Glutamatergic neuron (in vitro differentiated cells): Measurements from ENCODE around the gene ALOX12B. TPM values are rescaled to one million over a fixed set of nuclear protein-coding genes. Genes with fewer than 3 reads are reported as not detected.
"Not testable (repeated sequence)": the region's sequence is repeated elsewhere in the genome, so short reads cannot be mapped to it uniquely, and the experiment has no call there.

Experiments
- DNase-seq: peaks from one replicate; pipeline ENCODE4 v3.0.0; 2022
- H3K27ac Mint-ChIP-seq: one replicate; pipeline ENCODE4 v1.8.0; 2020; ENCODE audit warnings: mild to moderate bottlenecking, mixed read lengths, inconsistent platforms; ENCODE audit not compliant: unreplicated experiment
- H3K27me3 Mint-ChIP-seq: one replicate; pipeline ENCODE4 v1.8.0; 2020; ENCODE audit warnings: mild to moderate bottlenecking, moderate library complexity, mixed read lengths, inconsistent platforms; ENCODE audit not compliant: unreplicated experiment
- H3K36me3 Mint-ChIP-seq: one replicate; pipeline ENCODE4 v1.8.0; 2020; ENCODE audit warnings: mild to moderate bottlenecking, mixed read lengths, inconsistent platforms; ENCODE audit not compliant: unreplicated experiment
- H3K4me1 Mint-ChIP-seq: one replicate; pipeline ENCODE4 v1.8.0; 2020; ENCODE audit warnings: mild to moderate bottlenecking, low read depth, mixed read lengths, inconsistent platforms; ENCODE audit not compliant: unreplicated experiment
- H3K4me3 Mint-ChIP-seq: one replicate; pipeline ENCODE4 v1.8.0; 2020; ENCODE audit warnings: mild to moderate bottlenecking, mixed read lengths, inconsistent platforms; ENCODE audit not compliant: unreplicated experiment
- H3K9me3 Mint-ChIP-seq: one replicate; pipeline ENCODE4 v1.8.0; 2020; ENCODE audit warnings: mild to moderate bottlenecking, moderate library complexity, mixed read lengths, inconsistent platforms; ENCODE audit not compliant: unreplicated experiment
- total RNA-seq: library from RNA; stranded (reverse); fragmentation: NEBNext Ultra II Directional; extraction: Animal tissue kit (Norgen Biotek cat#: 25700); gene quantifications from one replicate; pipeline ENCODE4 v1.2.1, GENCODE V29; 2021; ENCODE audit not compliant: unreplicated experiment
- TF ChIP-seq, protein P1 (sequence below): fragments of 200-600 bp; sonication (generic); IDR thresholded peaks from one replicate; pipeline ENCODE4 v1.5.0; 2021; ENCODE audit not compliant: partially characterized antibody, unreplicated experiment

Gene ALOX12B
- total RNA-seq, 1 donor from 2014 or later: not detected

DNA sequence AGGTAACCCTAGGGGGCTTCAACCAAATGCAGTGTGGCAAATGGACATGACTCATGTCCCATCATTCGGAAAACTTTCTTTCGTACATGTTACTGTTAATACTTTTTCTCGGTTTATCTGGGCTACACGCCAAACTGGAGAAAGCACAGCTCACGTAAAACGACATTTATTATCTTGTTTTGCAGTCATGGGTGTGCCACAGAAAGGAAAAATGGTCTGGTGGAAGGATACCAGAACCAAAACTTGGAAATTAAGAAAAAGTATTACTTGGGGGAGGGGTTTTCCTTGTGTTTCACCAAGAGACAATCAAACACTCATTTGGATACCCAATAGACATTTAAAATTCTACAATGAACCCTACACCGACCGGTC lies 25.1 kb downstream of the ALOX12B start:
- Mint-ChIP-seq H3K27me3 (peaks cover 21% of the 10 kb centered on the region), H3K4me3 (no peak overlapping the region), H3K9me3 (peaks cover under 1% of the 10 kb centered on the region), H3K27ac (no peak overlapping the region), H3K4me1 (no peaks in the 10 kb centered on the region), H3K36me3 (no peaks in the 10 kb centered on the region)
- no peak for DNase-seq
- TF ChIP-seq, protein P1, sequence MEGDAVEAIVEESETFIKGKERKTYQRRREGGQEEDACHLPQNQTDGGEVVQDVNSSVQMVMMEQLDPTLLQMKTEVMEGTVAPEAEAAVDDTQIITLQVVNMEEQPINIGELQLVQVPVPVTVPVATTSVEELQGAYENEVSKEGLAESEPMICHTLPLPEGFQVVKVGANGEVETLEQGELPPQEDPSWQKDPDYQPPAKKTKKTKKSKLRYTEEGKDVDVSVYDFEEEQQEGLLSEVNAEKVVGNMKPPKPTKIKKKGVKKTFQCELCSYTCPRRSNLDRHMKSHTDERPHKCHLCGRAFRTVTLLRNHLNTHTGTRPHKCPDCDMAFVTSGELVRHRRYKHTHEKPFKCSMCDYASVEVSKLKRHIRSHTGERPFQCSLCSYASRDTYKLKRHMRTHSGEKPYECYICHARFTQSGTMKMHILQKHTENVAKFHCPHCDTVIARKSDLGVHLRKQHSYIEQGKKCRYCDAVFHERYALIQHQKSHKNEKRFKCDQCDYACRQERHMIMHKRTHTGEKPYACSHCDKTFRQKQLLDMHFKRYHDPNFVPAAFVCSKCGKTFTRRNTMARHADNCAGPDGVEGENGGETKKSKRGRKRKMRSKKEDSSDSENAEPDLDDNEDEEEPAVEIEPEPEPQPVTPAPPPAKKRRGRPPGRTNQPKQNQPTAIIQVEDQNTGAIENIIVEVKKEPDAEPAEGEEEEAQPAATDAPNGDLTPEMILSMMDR: no peak

DNA sequence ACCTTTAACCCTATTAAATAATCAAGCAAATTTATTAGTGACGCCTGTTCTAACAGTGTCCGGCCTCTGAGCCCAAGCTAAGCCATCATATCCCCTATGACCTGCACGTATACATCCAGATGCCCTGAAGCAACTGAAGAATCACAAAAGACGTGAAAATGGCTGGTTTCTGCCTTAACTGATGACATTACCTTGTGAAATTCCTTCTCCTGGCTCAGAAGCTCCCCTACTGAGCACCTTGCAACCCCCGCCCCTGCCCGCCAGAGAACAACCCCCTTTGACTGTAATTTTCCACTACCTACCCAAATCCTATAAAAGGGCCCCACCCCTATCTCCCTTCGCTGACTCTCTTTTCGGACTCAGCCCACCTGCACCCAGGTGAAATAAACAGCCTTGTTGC lies 25.7 kb downstream of the ALOX12B start:
- H3K27me3 Mint-ChIP-seq: peaks cover 21% of the 10 kb centered on the region
- not testable (repeated sequence) for H3K27ac Mint-ChIP-seq, H3K9me3 Mint-ChIP-seq, DNase-seq, H3K4me1 Mint-ChIP-seq, H3K4me3 Mint-ChIP-seq, H3K36me3 Mint-ChIP-seq

DNA sequence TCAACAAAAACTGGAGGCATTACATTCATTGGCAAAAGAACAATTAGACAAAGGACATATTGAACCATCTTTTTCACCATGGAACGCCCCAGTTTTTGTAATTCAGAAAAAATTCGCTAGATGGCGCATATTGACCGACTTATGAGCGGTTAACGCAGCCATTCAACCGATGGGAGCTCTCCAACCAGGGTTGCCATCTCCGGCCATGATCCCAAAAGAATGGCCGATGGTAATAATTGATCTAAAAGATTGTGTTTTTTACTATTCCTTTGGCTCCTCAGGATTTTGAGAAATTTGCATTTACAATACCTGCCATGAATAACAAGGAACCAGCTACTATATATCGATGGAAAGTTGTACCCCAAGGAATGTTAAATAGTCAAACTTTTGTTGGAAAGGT lies 27.2 kb downstream of the ALOX12B start:
- peaks cover 18% of the 10 kb centered on the region for H3K27me3 Mint-ChIP-seq
- no peak overlapping the region for H3K4me3 Mint-ChIP-seq
- H3K9me3 Mint-ChIP-seq: peaks cover 2% of the 10 kb centered on the region
- no peaks in the 10 kb centered on the region for H3K36me3 Mint-ChIP-seq
- H3K4me1 Mint-ChIP-seq: no peaks in the 10 kb centered on the region
- no peak overlapping the region for H3K27ac Mint-ChIP-seq
- DNase-seq: peak; percentile 45
- TF ChIP-seq, protein P1: peak; percentile 88

DNA sequence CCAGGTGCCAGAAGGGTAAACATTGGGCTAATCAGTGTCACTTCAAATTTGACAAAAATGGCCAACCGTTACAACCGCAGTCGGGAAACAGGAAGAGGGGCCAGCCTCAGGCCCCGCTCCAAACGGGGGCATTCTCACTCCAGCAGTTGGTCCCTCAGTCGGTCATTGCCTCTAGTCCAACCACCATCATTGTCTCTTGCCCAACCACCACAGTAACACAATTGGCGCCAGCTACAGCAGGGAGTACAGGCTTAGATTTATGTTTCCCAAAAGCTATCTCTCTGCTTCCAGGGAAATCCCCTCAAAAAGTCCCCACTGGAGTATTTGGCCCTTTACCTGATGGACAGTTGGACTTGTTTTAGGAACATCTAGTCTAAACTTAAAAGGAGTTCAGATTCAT lies 28.4 kb downstream of the ALOX12B start:
- no peak overlapping the region for H3K4me3 Mint-ChIP-seq
- DNase-seq: no peak
- H3K4me1 Mint-ChIP-seq: no peaks in the 10 kb centered on the region
- TF ChIP-seq, protein P1: no peak
- H3K9me3 Mint-ChIP-seq: peaks cover 2% of the 10 kb centered on the region
- no peak overlapping the region for H3K27ac Mint-ChIP-seq
- peaks cover 15% of the 10 kb centered on the region for H3K27me3 Mint-ChIP-seq
- H3K36me3 Mint-ChIP-seq: no peaks in the 10 kb centered on the region

DNA sequence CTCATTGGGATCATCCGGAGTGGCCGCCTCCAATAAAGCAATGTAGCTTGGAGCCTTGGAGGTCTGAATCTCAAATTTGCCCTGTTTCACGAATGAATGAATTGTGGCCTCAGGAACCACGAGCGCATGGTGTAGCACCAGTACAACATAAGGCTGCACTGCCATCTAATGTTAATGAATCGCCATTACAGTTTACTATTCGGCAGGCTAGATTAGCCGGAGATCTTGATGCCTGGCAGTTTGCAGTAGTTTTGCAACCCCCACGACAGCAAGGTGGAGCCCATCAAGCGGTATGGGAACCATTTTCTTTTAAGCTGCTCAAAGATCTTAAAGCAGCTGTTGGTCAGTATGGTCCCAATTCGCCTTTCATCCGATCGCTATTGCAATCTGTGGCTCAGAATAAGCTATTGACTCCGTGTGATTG lies 29.8 kb downstream of the ALOX12B start:
- H3K4me3 Mint-ChIP-seq: no peak overlapping the region
- H3K36me3 Mint-ChIP-seq: no peaks in the 10 kb centered on the region
- no peaks in the 10 kb centered on the region for H3K4me1 Mint-ChIP-seq
- peaks cover 2% of the 10 kb centered on the region for H3K9me3 Mint-ChIP-seq
- no peak for DNase-seq
- no peak overlapping the region for H3K27ac Mint-ChIP-seq
- TF ChIP-seq, protein P1: peak; percentile 70
- peaks cover 9% of the 10 kb centered on the region for H3K27me3 Mint-ChIP-seq
